GM18526 (cell line): ENCODE measurements around the gene SH3BP5.

Experiments used
- POLR2A ChIP-seq: IDR thresholded peaks from 3 replicates; pipeline ENCODE4 v1.6.1; 2011; ENCODE audit not compliant: insufficient read length; ENCODE audit errors: extremely low read depth

The SH3BP5 gene

GRCh38 chr3:15279671-15280402, 52.5 kb downstream of the SH3BP5 start:
- TF ChIP-seq POLR2A: no peak

GRCh38 chr3:15279205-15279604, 53.2 kb downstream of the SH3BP5 start:
- no peak for TF ChIP-seq POLR2A

- no peak for TF ChIP-seq POLR2A
Measured at GRCh38 chr3:15277861-15278500, 54.4 kb downstream of the SH3BP5 start.

- no peak for TF ChIP-seq POLR2A
Measured at GRCh38 chr3:15276028-15276724, 56.2 kb downstream of the SH3BP5 start.

- no peak for TF ChIP-seq POLR2A
Measured at GRCh38 chr3:15273227-15273626, 59.2 kb downstream of the SH3BP5 start.

GRCh38 chr3:15272426-15273196, 59.8 kb downstream of the SH3BP5 start:
- TF ChIP-seq POLR2A: no peak

GRCh38 chr3:15271785-15272381, 60.5 kb downstream of the SH3BP5 start:
- no peak for TF ChIP-seq POLR2A

GRCh38 chr3:15271030-15271429, 61.4 kb downstream of the SH3BP5 start:
- no peak for TF ChIP-seq POLR2A

- TF ChIP-seq POLR2A: peak; percentile 37
Measured at GRCh38 chr3:15269091-15269989, 63.0 kb downstream of the SH3BP5 start.

GRCh38 chr3:15268033-15268631, 64.3 kb downstream of the SH3BP5 start:
- TF ChIP-seq POLR2A: no peak

- no peak for TF ChIP-seq POLR2A
Measured at GRCh38 chr3:15267502-15267901, 64.9 kb downstream of the SH3BP5 start.

GRCh38 chr3:15266510-15267376, 65.6 kb downstream of the SH3BP5 start:
- no peak for TF ChIP-seq POLR2A
